ENCODE measurements around the gene MRPL49. TPM values are rescaled to one million over a fixed set of nuclear protein-coding genes. Genes with fewer than 3 reads are reported as not detected.

Gene MRPL49
- total RNA-seq, 1 donor from 2014 or later, result 43.5 TPM

DNA sequence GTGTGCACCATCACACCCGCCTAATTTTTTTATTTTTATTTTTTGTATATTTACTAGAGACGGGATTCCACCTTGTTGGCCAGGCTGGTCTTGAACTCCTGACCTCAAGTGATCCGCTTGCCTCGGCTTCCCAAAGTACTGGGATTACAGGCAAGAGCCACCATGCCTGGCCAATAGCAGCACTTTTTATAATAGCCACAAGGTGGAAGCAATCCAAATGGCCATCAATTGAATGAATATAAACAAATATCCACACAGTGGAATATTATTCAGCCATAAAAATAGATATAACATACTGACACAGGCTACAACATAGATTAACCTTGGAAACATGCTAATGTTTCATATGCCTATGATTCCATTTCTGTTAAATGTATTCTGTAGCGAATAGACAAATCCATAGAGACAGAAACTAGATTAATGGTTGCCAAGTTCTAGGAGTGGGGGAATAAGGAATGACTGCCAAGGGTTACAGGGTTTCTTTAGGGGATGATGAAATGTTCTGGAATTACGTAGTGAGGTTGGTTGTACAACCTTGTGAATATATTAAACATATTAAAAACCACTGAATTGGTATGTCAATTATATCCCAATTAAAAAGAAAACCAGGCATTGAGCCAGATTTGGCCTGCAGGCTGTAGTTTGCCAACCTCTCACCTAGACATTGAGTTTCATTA is 21.3 kb upstream of the MRPL49 start:
- TF ChIP-seq POLR2A (IDR thresholded peaks at IDR 0.05) (no peak), CTCF (IDR thresholded peaks at IDR 0.05) (no peak), POLR2AphosphoS5 (IDR thresholded peaks at IDR 0.05; ENCODE audit: insufficient read depth in 1 of 2, low read depth in 1 of 2) (no peak)
- no peak for DNase-seq (ENCODE audit: extremely low spot score in 2 of 2)
- Histone ChIP-seq H3K27me3 (no peaks in the 10 kb centered on the region), H3K27ac (no peak overlapping the region), H3K36me3 (peaks cover 0 to 14% of the 10 kb centered on the region in 2 donors), H3K4me3 (no peak overlapping the region), H3K9me3 (no peaks in the 10 kb centered on the region), H3K4me1 (peaks cover 28% of the 10 kb centered on the region)
- intact Hi-C loops (cut with DNase I), result no loop called here

GRCh38 chr11:65102142-65103095 is 19.7 kb upstream of the MRPL49 start:
- peaks cover 19% of the 10 kb centered on the region for H3K4me1 ChIP-seq
- peak overlapping the region; percentile 1 for H3K27ac ChIP-seq
- H3K9me3 ChIP-seq, result no peaks in the 10 kb centered on the region
- TF ChIP-seq POLR2AphosphoS5 (IDR thresholded peaks at IDR 0.05; ENCODE audit: insufficient read depth in 1 of 2, low read depth in 1 of 2) (no peak), CTCF (IDR thresholded peaks at IDR 0.05) (no peak), POLR2A (IDR thresholded peaks at IDR 0.05) (no peak)
- no peak for DNase-seq (ENCODE audit: extremely low spot score in 2 of 2)
- intact Hi-C loops (cut with DNase I), result no loop called here
- no peaks in the 10 kb centered on the region for H3K27me3 ChIP-seq
- no peak overlapping the region for H3K4me3 ChIP-seq
- H3K36me3 ChIP-seq, result peaks cover 0 to 12% of the 10 kb centered on the region in 2 donors

DNA sequence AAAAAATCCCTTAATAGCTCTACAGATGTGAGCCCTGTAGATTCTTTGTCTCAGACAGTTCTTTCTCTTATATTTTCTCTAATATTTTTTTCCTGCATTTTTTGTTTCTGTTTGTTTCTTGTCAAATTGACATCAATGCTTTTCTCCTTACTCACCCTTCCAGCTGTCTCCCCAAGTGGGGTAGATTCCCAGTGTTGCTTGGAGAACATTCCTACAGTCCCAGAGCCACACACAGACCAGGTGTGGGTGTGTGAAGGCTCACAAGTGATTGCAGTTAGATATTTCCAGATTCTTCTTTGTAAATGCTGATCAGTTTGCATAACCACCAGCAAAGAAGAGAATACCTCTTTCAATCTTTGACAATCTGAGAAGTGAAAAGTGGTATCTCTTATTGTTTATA is 18.6 kb upstream of the MRPL49 start:
- peaks cover 0 to 17% of the 10 kb centered on the region in 2 donors for H3K36me3 ChIP-seq
- H3K4me1 ChIP-seq, result peaks cover 8% of the 10 kb centered on the region
- H3K27ac ChIP-seq, result no peak overlapping the region
- no peak for DNase-seq (ENCODE audit: extremely low spot score in 2 of 2)
- H3K4me3 ChIP-seq, result no peak overlapping the region
- TF ChIP-seq POLR2A (IDR thresholded peaks at IDR 0.05), result no peak
- TF ChIP-seq CTCF (IDR thresholded peaks at IDR 0.05), result no peak
- TF ChIP-seq POLR2AphosphoS5 (IDR thresholded peaks at IDR 0.05; ENCODE audit: insufficient read depth in 1 of 2, low read depth in 1 of 2), result no peak
- no peaks in the 10 kb centered on the region for H3K27me3 ChIP-seq
- intact Hi-C loops (cut with DNase I), result no loop called here
- no peaks in the 10 kb centered on the region for H3K9me3 ChIP-seq

DNA sequence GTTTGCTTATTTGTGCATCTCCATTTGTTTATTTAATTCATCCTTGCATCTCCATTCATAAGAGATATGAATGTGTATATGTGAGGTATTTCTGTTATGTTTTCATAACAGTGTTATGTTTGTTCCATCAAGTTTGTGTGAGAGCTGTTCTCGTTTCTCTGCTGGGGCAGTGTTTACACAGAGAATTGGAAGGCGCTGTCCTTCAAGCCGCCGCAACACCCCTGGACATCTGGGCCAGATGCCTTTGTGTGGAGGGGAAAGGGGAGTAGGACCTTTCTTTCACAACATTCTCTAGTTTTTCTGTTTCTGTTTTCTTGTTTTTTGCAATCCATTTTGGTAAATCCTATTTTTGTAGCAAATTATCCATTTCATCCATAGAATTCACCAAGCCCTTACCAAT is 17.5 kb upstream of the MRPL49 start:
- Histone ChIP-seq H3K4me1 (peaks cover 6% of the 10 kb centered on the region), H3K36me3 (peaks cover 0 to 12% of the 10 kb centered on the region in 2 donors), H3K27ac (no peak overlapping the region), H3K9me3 (no peaks in the 10 kb centered on the region), H3K27me3 (no peaks in the 10 kb centered on the region), H3K4me3 (no peak overlapping the region)
- DNase-seq (ENCODE audit: extremely low spot score in 2 of 2), result no peak
- TF ChIP-seq POLR2AphosphoS5 (IDR thresholded peaks at IDR 0.05; ENCODE audit: insufficient read depth in 1 of 2, low read depth in 1 of 2) (no peak), CTCF (IDR thresholded peaks at IDR 0.05) (no peak), POLR2A (IDR thresholded peaks at IDR 0.05) (no peak)
- intact Hi-C loops (cut with DNase I), result no loop called here

All from vagina (tissue), 2 donors.